ENCODE data around the gene SIDT2.

SIDT2 gene

DNA sequence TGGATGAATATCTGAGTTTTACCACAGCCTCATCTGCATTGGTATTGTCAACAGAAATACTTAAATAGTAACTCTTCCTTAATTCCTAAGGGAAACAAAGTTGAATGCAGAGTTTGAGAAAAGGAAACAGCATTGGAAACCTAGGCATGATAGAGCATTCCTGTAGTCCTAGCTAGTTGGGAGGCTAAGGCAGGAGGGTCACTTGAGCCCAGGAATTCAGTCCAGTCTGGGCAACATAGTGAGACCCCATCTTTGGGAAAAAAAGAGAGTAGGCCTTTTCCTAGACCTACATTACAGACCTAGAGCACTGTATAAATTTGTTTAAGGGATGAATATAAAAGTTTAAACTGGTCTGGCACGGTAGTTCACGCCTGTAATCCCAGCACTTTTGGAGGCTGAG, 21.0 kb upstream of the SIDT2 start:
- POLR2A ChIA-PET = no interaction called here
- TF ChIP-seq, protein P1, sequence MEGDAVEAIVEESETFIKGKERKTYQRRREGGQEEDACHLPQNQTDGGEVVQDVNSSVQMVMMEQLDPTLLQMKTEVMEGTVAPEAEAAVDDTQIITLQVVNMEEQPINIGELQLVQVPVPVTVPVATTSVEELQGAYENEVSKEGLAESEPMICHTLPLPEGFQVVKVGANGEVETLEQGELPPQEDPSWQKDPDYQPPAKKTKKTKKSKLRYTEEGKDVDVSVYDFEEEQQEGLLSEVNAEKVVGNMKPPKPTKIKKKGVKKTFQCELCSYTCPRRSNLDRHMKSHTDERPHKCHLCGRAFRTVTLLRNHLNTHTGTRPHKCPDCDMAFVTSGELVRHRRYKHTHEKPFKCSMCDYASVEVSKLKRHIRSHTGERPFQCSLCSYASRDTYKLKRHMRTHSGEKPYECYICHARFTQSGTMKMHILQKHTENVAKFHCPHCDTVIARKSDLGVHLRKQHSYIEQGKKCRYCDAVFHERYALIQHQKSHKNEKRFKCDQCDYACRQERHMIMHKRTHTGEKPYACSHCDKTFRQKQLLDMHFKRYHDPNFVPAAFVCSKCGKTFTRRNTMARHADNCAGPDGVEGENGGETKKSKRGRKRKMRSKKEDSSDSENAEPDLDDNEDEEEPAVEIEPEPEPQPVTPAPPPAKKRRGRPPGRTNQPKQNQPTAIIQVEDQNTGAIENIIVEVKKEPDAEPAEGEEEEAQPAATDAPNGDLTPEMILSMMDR (IDR thresholded peaks at IDR 0.05; ENCODE audit: control extremely low read depth, extremely low read depth, low read depth, missing control alignments) = no peak
- DNase-seq (ENCODE audit: extremely low spot score) = no peak
- CTCF ChIA-PET = interaction anchor here (0.8 to 1.6 kb wide), 4 partner anchors 10 to 69 kb away, joined by 3 to 7 read pairs (median 4); partner anchors contain the start of gene PAFAH1B2

DNA sequence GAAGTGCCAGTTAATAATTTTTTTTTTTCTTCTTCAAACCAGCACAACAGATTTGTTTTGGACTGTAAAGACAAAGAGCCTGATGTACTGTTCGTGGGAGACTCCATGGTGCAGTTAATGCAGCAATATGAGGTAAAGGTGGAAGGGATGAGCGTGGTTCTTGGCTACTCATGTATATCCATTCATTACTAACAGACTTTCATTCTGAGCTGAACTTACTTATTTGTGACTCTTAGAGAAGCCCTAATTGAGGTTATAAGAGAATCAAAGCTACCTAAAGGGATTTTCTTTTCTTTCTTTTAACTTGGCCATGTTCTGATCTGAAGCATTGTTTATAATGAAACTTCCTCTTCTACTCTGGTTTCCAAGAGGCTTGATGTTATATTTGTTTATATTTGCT, 18.7 kb upstream of the SIDT2 start:
- CTCF ChIA-PET = interaction anchor here (1.0 to 3.2 kb wide), 6 partner anchors 10 to 372 kb away, joined by 3 to 21 read pairs (median 5); partner anchors contain the start of genes SIDT2 and ZPR1
- TF ChIP-seq, protein P1 (IDR thresholded peaks at IDR 0.05; ENCODE audit: control extremely low read depth, extremely low read depth, low read depth, missing control alignments) = no peak
- POLR2A ChIA-PET = no interaction called here
- no peak for DNase-seq (ENCODE audit: extremely low spot score)

DNA sequence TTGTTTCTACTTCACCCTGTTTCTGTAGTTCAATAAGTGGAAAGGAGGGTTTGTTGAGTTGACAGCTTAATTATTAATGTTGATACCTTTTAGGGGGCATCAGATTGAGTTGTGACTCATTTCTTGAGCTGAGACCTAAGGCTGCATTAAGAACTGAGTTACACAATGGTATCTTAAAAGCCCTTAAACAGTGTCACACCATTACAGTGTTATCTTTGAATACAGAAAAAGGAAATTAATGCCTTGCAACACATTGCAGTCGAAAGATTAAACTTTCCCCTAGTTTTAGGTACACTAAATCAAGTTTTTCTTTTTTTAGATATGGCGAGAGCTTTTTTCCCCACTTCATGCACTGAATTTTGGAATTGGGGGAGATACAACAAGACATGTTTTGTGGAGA, 17.7 kb upstream of the SIDT2 start:
- POLR2A ChIA-PET = interaction anchor here (0.6 kb wide), 2 partner anchors 11 to 890 kb away, joined by 3 to 6 read pairs; no protein-coding TSS in a partner anchor
- no peak for DNase-seq (ENCODE audit: extremely low spot score)
- CTCF ChIA-PET = interaction anchor here (1.0 to 3.2 kb wide), 5 partner anchors 11 to 373 kb away, joined by 3 to 21 read pairs (median 7); partner anchors contain the start of genes SIDT2 and ZPR1
- TF ChIP-seq, protein P1 (IDR thresholded peaks at IDR 0.05; ENCODE audit: control extremely low read depth, extremely low read depth, low read depth, missing control alignments) = no peak

DNA sequence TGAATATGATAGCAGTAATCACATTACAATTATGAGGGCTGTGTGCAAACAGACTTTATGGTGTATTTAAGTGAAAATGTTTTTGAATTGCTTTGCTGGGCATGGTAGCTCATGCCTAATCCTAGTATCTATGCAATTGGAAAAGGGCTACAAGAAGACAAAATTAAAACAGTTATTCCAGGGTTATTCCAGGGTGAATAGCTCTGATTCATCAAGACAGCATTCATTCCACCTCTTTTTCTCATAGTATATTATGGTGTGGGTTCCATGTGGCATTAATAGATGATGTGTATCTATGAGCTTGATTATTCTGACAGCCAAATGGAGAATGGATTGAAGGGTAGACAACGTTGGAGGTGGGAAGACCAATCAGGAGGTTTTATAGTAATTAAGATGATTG, 12.1 kb upstream of the SIDT2 start:
- ChIA-PET CTCF (interaction anchor here (1.1 to 3.8 kb wide), 5 partner anchors 10 to 27 kb away, joined by 3 to 20 read pairs (median 5); partner anchors contain the start of gene SIDT2), POLR2A (no interaction called here)
- no peak for DNase-seq (ENCODE audit: extremely low spot score)
- TF ChIP-seq, protein P1 (IDR thresholded peaks at IDR 0.05; ENCODE audit: control extremely low read depth, extremely low read depth, low read depth, missing control alignments) = no peak

DNA sequence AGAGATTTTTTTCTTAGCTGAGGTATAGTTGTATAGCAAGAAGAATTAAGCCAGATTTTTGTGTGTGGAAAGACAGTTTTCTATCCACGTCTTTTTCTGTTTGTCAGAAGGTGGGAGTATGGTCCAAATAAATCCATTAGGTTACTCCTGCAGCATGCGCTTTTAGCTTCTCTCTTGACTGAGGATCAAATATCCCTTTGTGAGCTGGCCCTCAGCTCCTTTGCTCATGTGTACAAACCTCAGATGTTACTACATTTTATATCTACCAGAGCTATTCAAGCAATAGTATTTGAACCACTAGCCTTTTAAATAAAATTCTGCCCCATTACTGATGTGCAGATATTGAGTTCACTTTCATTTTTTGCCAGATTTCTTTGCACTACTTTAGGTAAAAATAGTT, 8.8 kb upstream of the SIDT2 start:
- ChIA-PET POLR2A (interaction anchor here (0.6 to 0.7 kb wide), 3 partner anchors 20 to 215 kb away, joined by 3 to 6 read pairs (median 5); no protein-coding TSS in a partner anchor), CTCF (interaction anchor here (2.0 to 5.6 kb wide), 2 partner anchors 10 to 13 kb away, joined by 4 to 42 read pairs; partner anchors contain the start of gene SIDT2)
- TF ChIP-seq, protein P1 (IDR thresholded peaks at IDR 0.05; ENCODE audit: control extremely low read depth, extremely low read depth, low read depth, missing control alignments) = no peak
- no peak for DNase-seq (ENCODE audit: extremely low spot score)

DNA sequence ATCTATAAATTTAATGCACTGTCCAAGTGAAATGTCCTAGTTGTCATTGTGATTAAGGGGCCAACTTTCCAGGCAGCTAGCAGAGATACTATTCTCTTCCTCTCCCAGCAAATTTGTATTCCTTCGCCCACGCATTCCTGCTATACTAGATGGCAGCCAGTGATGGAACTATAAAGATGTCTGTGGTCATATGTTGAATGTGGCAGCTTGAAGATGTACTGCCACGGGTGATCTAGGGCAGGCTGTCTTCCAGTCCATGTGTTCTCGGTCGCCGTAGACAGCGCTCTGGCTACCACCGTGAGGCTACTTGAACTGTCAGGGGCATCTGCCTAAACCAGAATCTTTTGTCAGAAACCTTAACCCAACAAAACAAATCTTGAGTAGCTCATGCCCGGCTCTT, 8.3 kb upstream of the SIDT2 start:
- ChIA-PET POLR2A (interaction anchor here (0.6 to 1.3 kb wide), 4 partner anchors 11 to 214 kb away, joined by 3 to 6 read pairs (median 6); no protein-coding TSS in a partner anchor), CTCF (interaction anchor here (2.0 to 5.6 kb wide), 2 partner anchors 10 to 14 kb away, joined by 4 to 42 read pairs; partner anchors contain the start of gene SIDT2)
- TF ChIP-seq, protein P1 (IDR thresholded peaks at IDR 0.05; ENCODE audit: control extremely low read depth, extremely low read depth, low read depth, missing control alignments) = no peak
- no peak for DNase-seq (ENCODE audit: extremely low spot score)
